ENCODE measurements around the gene MERTK.

Gene MERTK

DNA sequence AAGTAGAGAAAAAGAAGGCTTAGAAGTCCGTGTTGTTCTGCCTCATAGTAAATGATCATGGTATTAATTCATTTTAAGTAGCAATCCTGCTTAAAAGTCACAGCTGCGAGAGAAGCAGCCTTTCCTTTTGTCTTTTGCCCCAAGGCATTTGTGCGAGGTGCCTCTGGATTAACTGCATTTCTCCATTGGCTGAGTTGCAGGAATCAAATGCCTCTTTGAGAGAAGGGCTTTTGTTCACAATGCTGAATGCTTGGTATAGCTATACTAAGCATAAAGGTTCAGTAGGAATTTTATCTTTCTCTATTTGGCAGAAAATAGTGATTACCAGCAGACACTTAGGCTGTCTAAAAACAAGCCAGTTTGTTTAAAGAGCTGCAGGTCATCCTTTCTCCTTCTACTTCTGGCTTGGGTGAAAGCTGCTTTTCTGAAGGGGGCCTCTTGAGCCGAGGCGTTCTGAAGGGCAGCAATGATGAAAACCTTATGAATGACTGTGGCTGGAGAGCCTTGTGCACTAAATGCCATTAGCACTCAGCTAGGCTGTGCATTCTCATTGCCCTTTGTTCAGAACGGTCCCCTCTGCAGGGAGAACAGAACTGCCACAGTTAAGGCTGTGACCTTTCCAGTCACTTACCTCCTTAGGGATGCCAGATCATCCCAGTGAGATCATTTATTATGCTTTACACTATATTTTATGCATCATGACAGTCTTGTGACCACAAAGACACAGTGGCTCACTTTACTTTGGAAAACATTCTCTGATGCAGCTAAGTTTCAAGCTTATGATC lies 87.9 kb downstream of the MERTK start:
- no peak overlapping the region for H3K4me3 ChIP-seq (replicated peaks in 1 of 2; ENCODE audit: low read depth in 2 of 2, low read length in 2 of 2)
- TF ChIP-seq, protein P1, sequence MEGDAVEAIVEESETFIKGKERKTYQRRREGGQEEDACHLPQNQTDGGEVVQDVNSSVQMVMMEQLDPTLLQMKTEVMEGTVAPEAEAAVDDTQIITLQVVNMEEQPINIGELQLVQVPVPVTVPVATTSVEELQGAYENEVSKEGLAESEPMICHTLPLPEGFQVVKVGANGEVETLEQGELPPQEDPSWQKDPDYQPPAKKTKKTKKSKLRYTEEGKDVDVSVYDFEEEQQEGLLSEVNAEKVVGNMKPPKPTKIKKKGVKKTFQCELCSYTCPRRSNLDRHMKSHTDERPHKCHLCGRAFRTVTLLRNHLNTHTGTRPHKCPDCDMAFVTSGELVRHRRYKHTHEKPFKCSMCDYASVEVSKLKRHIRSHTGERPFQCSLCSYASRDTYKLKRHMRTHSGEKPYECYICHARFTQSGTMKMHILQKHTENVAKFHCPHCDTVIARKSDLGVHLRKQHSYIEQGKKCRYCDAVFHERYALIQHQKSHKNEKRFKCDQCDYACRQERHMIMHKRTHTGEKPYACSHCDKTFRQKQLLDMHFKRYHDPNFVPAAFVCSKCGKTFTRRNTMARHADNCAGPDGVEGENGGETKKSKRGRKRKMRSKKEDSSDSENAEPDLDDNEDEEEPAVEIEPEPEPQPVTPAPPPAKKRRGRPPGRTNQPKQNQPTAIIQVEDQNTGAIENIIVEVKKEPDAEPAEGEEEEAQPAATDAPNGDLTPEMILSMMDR (IDR thresholded peaks at IDR 0.05; ENCODE audit: low read depth, low read length), result no peak

DNA sequence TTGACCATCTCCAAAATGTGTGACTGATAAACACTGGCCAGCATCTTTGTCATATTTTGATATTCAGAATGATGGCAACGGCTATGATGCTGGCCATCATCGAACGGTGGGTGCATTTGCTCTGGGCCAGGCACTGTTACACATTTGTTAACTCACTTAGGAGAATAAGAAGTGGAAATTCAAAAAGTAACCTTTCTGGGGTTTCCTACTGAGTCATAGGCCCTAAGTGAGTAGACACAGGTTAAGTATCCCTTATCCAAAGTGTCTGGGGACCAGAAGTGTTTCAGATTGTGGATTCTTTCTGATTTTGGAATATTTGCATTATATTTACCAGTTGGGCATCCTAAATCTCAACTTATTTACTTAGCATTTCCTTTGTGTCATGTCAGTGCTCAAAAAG lies 92.0 kb downstream of the MERTK start:
- H3K4me3 ChIP-seq (replicated peaks in 1 of 2; ENCODE audit: low read depth in 2 of 2, low read length in 2 of 2), result no peak overlapping the region
- TF ChIP-seq, protein P1 (IDR thresholded peaks at IDR 0.05; ENCODE audit: low read depth, low read length), result no peak
- no peak for DNase-seq (ENCODE audit: low read depth in 2 of 2)

More for the DNA sequence above, 87.9 kb downstream of the MERTK start:
- DNase-seq (ENCODE audit: low read depth in 2 of 2), result no peak

DNA sequence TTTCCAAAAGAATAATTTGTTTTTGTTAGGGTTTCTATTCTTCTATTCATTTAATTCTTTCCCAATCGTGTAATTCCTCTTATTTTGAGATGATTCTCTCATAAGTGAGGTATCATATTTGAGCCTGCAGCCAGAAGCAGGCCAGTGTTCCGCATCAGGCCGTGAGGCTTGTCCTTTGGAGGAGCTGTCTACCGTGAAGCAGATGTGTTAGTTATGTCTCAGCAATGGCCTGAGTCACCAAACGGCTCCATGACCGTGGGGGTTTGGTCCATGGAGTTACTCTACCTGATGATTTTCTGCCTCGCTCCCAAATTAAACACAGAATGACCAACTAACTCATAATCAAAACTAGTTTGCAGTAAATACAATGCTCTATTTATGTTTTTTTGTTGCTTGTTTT lies 92.4 kb downstream of the MERTK start:
- TF ChIP-seq, protein P1 (IDR thresholded peaks at IDR 0.05; ENCODE audit: low read depth, low read length), result no peak
- H3K4me3 ChIP-seq (replicated peaks in 1 of 2; ENCODE audit: low read depth in 2 of 2, low read length in 2 of 2), result no peak overlapping the region
- DNase-seq (ENCODE audit: low read depth in 2 of 2), result no peak

DNA sequence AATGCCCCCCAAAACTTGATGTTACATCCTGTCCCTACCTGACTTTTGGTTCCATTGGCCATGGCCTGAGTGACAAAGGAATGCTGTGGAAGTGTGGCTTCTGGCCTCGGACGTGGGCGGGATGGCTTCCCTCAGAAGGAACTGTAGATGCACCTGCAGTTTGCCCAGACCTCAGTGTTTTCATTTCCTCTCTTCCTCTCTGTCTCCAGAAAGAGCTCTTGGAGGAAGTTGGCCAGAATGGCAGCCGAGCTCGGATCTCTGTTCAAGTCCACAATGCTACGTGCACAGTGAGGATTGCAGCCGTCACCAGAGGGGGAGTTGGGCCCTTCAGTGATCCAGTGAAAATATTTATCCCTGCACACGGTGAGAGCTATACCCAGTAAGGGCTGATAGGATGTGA lies 95.6 kb downstream of the MERTK start:
- TF ChIP-seq, protein P1 (IDR thresholded peaks at IDR 0.05; ENCODE audit: low read depth, low read length), result no peak
- DNase-seq (ENCODE audit: low read depth in 2 of 2), result no peak
- H3K4me3 ChIP-seq (replicated peaks in 1 of 2; ENCODE audit: low read depth in 2 of 2, low read length in 2 of 2), result no peak overlapping the region

DNA sequence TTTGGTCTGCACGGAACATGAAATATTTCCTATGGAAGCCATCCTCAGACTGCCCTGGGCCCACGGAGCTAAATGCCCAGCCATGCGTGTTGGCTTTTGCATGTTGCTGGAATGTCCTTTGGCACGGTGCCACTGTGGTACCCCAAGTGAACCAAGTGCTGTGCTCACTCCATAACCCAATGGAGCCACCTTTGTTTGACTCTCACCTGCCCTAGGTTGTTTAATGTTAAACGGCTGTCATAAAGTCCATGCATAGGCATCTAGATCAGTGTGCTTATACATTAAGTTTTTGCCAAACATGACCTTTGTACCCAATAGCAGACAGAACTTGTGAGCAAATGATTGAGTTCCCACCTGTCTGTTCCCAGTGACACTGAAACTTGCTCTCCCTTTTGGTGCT lies 96.7 kb downstream of the MERTK start:
- no peak for DNase-seq (ENCODE audit: low read depth in 2 of 2)
- TF ChIP-seq, protein P1 (IDR thresholded peaks at IDR 0.05; ENCODE audit: low read depth, low read length), result no peak
- no peak overlapping the region for H3K4me3 ChIP-seq (replicated peaks in 1 of 2; ENCODE audit: low read depth in 2 of 2, low read length in 2 of 2)

DNA sequence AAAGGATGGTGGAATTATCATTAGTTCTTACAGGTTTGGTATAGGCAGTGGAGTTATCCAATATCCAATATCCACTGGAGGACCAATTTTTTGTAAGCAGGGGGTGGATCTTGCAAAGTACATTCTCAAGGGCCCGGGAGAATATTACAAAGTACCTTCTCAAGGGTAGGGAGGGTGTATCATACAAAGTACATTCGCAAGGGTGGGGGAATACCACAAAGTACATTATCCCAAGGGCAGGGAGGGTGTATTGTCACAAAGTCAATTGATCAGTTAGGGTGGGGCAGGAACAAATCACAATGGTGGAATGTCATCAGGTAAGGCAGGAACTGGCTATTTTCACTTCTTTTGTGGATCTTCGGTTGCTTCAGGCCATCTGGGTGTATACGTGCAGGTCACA lies 101.4 kb downstream of the MERTK start:
- TF ChIP-seq, protein P1 (IDR thresholded peaks at IDR 0.05; ENCODE audit: low read depth, low read length), result no peak
- no peak for DNase-seq (ENCODE audit: low read depth in 2 of 2)
- H3K4me3 ChIP-seq (replicated peaks in 1 of 2; ENCODE audit: low read depth in 2 of 2, low read length in 2 of 2), result no peak overlapping the region
